ENCODE data around the gene ZNF684.

Gene ZNF684

DNA sequence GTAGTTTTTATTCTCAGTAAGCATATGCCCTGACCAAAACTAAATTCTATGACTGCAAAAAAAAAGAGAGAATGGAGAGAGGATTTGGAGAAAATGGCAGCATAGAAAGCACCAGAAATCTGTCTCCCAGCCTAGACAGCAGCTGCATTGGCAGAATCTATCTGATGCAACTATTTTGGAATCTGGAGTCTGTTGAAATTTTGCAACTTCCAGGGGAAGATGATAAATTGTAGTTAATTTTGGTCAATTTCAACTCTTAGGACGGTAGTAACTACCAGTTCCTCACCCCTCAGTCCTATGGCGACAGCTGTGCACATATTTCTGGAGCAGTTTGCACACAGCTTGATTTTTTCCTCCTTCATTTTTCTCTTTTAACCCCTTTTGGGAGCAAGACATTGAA, 11.9 kb upstream of the ZNF684 start:
- ATAC-seq (ENCODE audit: low read depth): no peak

DNA sequence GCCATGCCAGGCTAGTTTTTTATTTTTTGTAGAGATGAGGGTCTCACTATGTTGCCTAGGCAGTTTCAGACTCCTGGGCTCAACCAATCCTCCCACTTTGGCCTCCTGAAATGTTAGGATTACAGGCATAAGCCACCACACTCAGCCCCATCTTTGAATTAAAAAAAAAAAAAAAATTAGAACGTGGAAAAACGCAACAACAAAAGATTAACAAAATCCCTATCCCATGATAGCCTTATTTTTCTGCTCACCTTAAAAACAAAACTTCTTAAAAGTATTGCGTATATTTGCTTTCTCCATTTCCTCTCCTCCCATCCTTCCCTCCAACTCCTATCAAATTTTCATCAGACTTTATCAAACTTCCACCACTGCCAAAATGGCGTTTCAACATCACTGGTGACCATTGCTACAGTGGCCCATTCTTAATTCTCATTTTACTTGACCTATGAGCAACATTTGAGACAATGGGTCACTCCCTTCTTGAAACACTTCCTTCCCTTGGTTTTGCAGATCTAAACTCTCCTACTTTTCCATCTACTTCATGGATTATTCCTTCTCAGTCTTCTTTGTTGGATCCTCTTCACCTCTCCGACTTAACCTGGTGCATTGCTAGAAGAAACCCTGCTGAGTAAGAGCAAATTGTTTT, 579 bp upstream of the ZNF684 start:
- H3K36me3 ChIP-seq (ENCODE audit: low read depth): peaks cover 5% of the 10 kb centered on the region; the same call in 1 of the 2 replicates
- H3K27me3 ChIP-seq (ENCODE audit: insufficient read depth, poor library complexity, severe bottlenecking): no peaks in the 10 kb centered on the region
- no peaks in the 10 kb centered on the region for H3K9me3 ChIP-seq (ENCODE audit: severe bottlenecking)
- TF ChIP-seq, protein P1, sequence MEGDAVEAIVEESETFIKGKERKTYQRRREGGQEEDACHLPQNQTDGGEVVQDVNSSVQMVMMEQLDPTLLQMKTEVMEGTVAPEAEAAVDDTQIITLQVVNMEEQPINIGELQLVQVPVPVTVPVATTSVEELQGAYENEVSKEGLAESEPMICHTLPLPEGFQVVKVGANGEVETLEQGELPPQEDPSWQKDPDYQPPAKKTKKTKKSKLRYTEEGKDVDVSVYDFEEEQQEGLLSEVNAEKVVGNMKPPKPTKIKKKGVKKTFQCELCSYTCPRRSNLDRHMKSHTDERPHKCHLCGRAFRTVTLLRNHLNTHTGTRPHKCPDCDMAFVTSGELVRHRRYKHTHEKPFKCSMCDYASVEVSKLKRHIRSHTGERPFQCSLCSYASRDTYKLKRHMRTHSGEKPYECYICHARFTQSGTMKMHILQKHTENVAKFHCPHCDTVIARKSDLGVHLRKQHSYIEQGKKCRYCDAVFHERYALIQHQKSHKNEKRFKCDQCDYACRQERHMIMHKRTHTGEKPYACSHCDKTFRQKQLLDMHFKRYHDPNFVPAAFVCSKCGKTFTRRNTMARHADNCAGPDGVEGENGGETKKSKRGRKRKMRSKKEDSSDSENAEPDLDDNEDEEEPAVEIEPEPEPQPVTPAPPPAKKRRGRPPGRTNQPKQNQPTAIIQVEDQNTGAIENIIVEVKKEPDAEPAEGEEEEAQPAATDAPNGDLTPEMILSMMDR (IDR thresholded peaks at IDR 0.05; ENCODE audit: poor library complexity, severe bottlenecking): no peak
- DNase-seq (ENCODE audit: low spot score): no peak
- H3K4me3 ChIP-seq (ENCODE audit: severe bottlenecking): peak overlapping the region; percentile 52
- H3K4me1 ChIP-seq (ENCODE audit: insufficient read depth, poor library complexity, severe bottlenecking): no peaks in the 10 kb centered on the region
- H3K27ac ChIP-seq (ENCODE audit: poor library complexity, severe bottlenecking): peak overlapping the region; percentile 40
- ATAC-seq (ENCODE audit: low read depth): no peak

More for the DNA sequence above, 11.9 kb upstream of the ZNF684 start:
- no peak overlapping the region for H3K4me3 ChIP-seq (ENCODE audit: severe bottlenecking)
- no peaks in the 10 kb centered on the region for H3K4me1 ChIP-seq (ENCODE audit: insufficient read depth, poor library complexity, severe bottlenecking)
- TF ChIP-seq, protein P1 (IDR thresholded peaks at IDR 0.05; ENCODE audit: poor library complexity, severe bottlenecking): no peak
- H3K36me3 ChIP-seq (ENCODE audit: low read depth): no peaks in the 10 kb centered on the region; the same call in 1 of the 2 replicates
- DNase-seq (ENCODE audit: low spot score): no peak
- H3K27me3 ChIP-seq (ENCODE audit: insufficient read depth, poor library complexity, severe bottlenecking): no peaks in the 10 kb centered on the region
- H3K27ac ChIP-seq (ENCODE audit: poor library complexity, severe bottlenecking): no peak overlapping the region
- peaks cover 3% of the 10 kb centered on the region for H3K9me3 ChIP-seq (ENCODE audit: severe bottlenecking)

DNA sequence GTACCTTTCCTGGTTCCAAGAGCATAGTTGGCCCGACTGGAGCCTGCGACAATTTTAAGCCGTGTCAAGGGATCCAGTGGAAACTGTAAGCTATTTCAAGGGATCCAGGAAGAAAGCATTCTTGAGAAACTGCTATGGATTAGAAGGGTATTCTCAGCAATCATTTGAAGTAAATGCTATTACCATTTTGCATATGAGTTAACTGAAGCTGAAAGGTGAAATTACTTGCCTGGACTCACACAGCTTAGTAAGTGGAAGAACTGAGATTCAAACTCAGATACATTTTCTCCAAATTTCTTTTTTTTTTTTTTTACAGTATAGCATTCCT, 589 bp downstream of the ZNF684 start:
- no peaks in the 10 kb centered on the region for H3K4me1 ChIP-seq (ENCODE audit: insufficient read depth, poor library complexity, severe bottlenecking)
- peak overlapping the region; percentile 52 for H3K4me3 ChIP-seq (ENCODE audit: severe bottlenecking)
- H3K9me3 ChIP-seq (ENCODE audit: severe bottlenecking): no peaks in the 10 kb centered on the region
- ATAC-seq (ENCODE audit: low read depth) (no peak), DNase-seq (ENCODE audit: low spot score) (no peak)
- no peaks in the 10 kb centered on the region for H3K27me3 ChIP-seq (ENCODE audit: insufficient read depth, poor library complexity, severe bottlenecking)
- H3K36me3 ChIP-seq (ENCODE audit: low read depth): peaks cover 5% of the 10 kb centered on the region; the same call in 1 of the 2 replicates
- TF ChIP-seq, protein P1 (IDR thresholded peaks at IDR 0.05; ENCODE audit: poor library complexity, severe bottlenecking): no peak
- peak overlapping the region; percentile 40 for H3K27ac ChIP-seq (ENCODE audit: poor library complexity, severe bottlenecking)

DNA sequence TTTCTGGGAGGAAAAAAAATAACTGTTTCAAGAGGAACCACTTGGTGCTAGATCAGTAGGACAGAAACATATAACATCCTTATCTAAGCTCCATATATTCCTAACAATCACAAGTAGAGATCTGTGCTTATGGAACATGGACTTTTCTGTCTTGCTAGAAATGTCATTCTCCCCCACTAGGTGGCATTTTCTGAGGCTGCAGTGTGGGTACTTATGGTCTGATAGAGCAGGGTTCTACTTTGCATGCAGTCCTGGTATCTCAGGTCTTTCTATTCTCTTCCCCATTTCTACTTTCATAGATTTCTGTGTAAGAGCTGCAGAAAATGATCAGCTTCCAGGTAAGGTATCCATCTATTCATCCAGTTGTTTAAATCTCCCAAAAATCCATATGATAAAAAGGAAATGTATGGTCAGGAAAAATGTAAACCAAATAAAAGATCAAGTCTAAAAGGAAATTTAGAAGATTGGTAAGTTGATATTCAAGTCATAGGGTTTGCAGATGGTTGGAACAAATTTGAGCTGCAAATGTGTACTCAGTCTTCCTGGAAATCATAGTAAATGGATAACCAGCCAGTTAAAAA, 1.5 kb downstream of the ZNF684 start:
- H3K27me3 ChIP-seq (ENCODE audit: insufficient read depth, poor library complexity, severe bottlenecking): no peaks in the 10 kb centered on the region

More for the DNA sequence above, 1.5 kb downstream of the ZNF684 start:
- peaks cover 5% of the 10 kb centered on the region; the same call in 1 of the 2 replicates for H3K36me3 ChIP-seq (ENCODE audit: low read depth)
- TF ChIP-seq, protein P1 (IDR thresholded peaks at IDR 0.05; ENCODE audit: poor library complexity, severe bottlenecking): peak; percentile 77
- H3K9me3 ChIP-seq (ENCODE audit: severe bottlenecking): no peaks in the 10 kb centered on the region
- H3K27ac ChIP-seq (ENCODE audit: poor library complexity, severe bottlenecking): no peak overlapping the region
- DNase-seq (ENCODE audit: low spot score) (no peak), ATAC-seq (ENCODE audit: low read depth) (no peak)
- no peak overlapping the region for H3K4me3 ChIP-seq (ENCODE audit: severe bottlenecking)
- H3K4me1 ChIP-seq (ENCODE audit: insufficient read depth, poor library complexity, severe bottlenecking): no peaks in the 10 kb centered on the region
